Measurements from ENCODE around the gene XPR1.

DNA sequence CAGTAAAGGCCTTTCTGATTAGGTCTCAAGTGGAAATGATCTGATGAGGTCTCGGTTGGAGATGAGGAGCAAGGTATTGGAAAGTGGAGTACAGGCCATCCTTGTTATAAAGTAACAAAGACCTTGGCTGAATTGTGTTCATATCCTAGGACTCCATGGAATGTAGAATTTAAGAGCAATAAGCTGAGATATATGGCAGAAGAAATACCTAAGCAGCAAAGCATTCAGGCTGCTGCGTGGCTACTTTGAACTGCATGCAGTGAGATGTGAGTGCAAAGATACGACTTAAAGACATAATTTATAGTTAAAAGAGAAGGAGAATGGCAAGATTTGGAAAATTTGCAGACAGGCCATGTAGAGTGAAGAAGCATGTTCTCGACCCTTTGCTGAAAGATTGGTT lies 11.2 kb upstream of the XPR1 start:
- TF ChIP-seq CTCF (IDR thresholded peaks at IDR 0.05; ENCODE audit: extremely low read depth in 1 of 2, insufficient read depth in 1 of 2, low read depth in 1 of 2, low read length in 2 of 2) (no peak), EZH2 (IDR thresholded peaks at IDR 0.05; ENCODE audit: borderline replicate concordance, low read depth, low read length, severe bottlenecking) (no peak)

Data from endothelial cell of umbilical vein (primary cell).